Activated CD8-positive, alpha-beta T cell treated with anti-CD3 and anti-CD28 coated beads, Interleukin-2, amount 10 ng/mL, durations not matched to agents 7 days and 5 days (primary cell): ENCODE results near the gene CLEC16A. TPM values are rescaled to one million over a fixed set of nuclear protein-coding genes. Genes with fewer than 3 reads are reported as not detected.

Source experiments
- ATAC-seq: fragments of 150-1000 bp; cut with Tn5 transposase; one replicate; pipeline ENCODE4 v1.10.0; 2021; ENCODE audit warnings: moderate library complexity
- CTCF ChIA-PET: fragments of 350-600 bp; sonication (Branson Sonifier 250); formaldehyde crosslinking; loops from one replicate; lab custom pipeline; 2021; ENCODE audit warnings: antibody characterized with exemption; lab: Charles Lee
- POLR2A ChIA-PET: fragments of 350-600 bp; sonication (Branson Sonifier 250); formaldehyde crosslinking; loops from one replicate; lab custom pipeline; 2021; ENCODE audit warnings: antibody characterized with exemption; lab: Charles Lee
- DNase-seq: peaks from one replicate; pipeline ENCODE4 v3.0.0-alpha.2; 2020
- H3K27ac Mint-ChIP-seq: one replicate; pipeline ENCODE4 v1.8.0; 2021; ENCODE audit warnings: mild to moderate bottlenecking, mixed read lengths
- H3K27me3 Mint-ChIP-seq: one replicate; pipeline ENCODE4 v1.8.0; 2021; ENCODE audit warnings: low read depth, mixed read lengths
- H3K36me3 Mint-ChIP-seq: one replicate; pipeline ENCODE4 v1.8.0; 2021; ENCODE audit warnings: low read depth, mixed read lengths
- H3K4me1 Mint-ChIP-seq: one replicate; pipeline ENCODE4 v1.8.0; 2021; ENCODE audit warnings: low read depth, mixed read lengths
- H3K4me3 Mint-ChIP-seq: one replicate; pipeline ENCODE4 v1.8.0; 2021; ENCODE audit warnings: mild to moderate bottlenecking, mixed read lengths
- H3K9me3 Mint-ChIP-seq: one replicate; pipeline ENCODE4 v1.8.0; 2022; ENCODE audit warnings: mixed read lengths; ENCODE audit not compliant: insufficient read depth
- total RNA-seq, 2 experiments: library from RNA; stranded (reverse); gene quantifications; one replicate each; pipeline ENCODE4 v1.2.3, GENCODE V29; 2021

CLEC16A gene
- total RNA-seq, 2 experiments from 2014 or later, result 32.8 to 38.5 TPM

GRCh38 chr16:10993649-10994048 is 49.3 kb downstream of the CLEC16A start:
- POLR2A ChIA-PET, result interaction anchor here (1.1 kb wide), 1 partner anchor 28 kb away, joined by 3 read pairs; no protein-coding TSS in a partner anchor
- DNase-seq, result no peak
- peaks cover 89% of the 10 kb centered on the region for H3K4me1 Mint-ChIP-seq
- ATAC-seq, result no peak
- H3K27me3 Mint-ChIP-seq, result no peaks in the 10 kb centered on the region
- H3K36me3 Mint-ChIP-seq, result peaks cover 83% of the 10 kb centered on the region
- no peaks in the 10 kb centered on the region for H3K9me3 Mint-ChIP-seq
- H3K4me3 Mint-ChIP-seq, result no peak overlapping the region
- H3K27ac Mint-ChIP-seq, result no peak overlapping the region
- CTCF ChIA-PET, result no interaction called here

GRCh38 chr16:10994571-10994970 is 50.2 kb downstream of the CLEC16A start:
- ChIA-PET POLR2A (interaction anchor here (0.6 kb wide), 1 partner anchor 17 kb away, joined by 4 read pairs; no protein-coding TSS in a partner anchor), CTCF (no interaction called here)
- Mint-ChIP-seq H3K27ac (peak overlapping the region; percentile 66), H3K27me3 (no peaks in the 10 kb centered on the region), H3K9me3 (no peaks in the 10 kb centered on the region), H3K4me3 (no peak overlapping the region), H3K36me3 (peaks cover 81% of the 10 kb centered on the region), H3K4me1 (peaks cover 80% of the 10 kb centered on the region)
- no peak for DNase-seq
- ATAC-seq, result no peak

GRCh38 chr16:10995565-10995964 is 51.2 kb downstream of the CLEC16A start:
- ATAC-seq, result no peak
- DNase-seq, result no peak
- ChIA-PET CTCF (no interaction called here), POLR2A (no interaction called here)
- Mint-ChIP-seq H3K4me1 (peaks cover 70% of the 10 kb centered on the region), H3K9me3 (no peaks in the 10 kb centered on the region), H3K36me3 (peaks cover 81% of the 10 kb centered on the region), H3K27ac (peak overlapping the region; percentile 35), H3K4me3 (no peak overlapping the region), H3K27me3 (no peaks in the 10 kb centered on the region)

- no peaks in the 10 kb centered on the region for H3K27me3 Mint-ChIP-seq
- DNase-seq, result no peak
- H3K4me1 Mint-ChIP-seq, result peaks cover 52% of the 10 kb centered on the region
- ChIA-PET CTCF (no interaction called here), POLR2A (no interaction called here)
- no peaks in the 10 kb centered on the region for H3K9me3 Mint-ChIP-seq
- no peak for ATAC-seq
- H3K27ac Mint-ChIP-seq, result no peak overlapping the region
- peaks cover 67% of the 10 kb centered on the region for H3K36me3 Mint-ChIP-seq
- no peak overlapping the region for H3K4me3 Mint-ChIP-seq
These were observed 53.1 kb downstream of the CLEC16A start for GRCh38 chr16:10997485-10997884.

GRCh38 chr16:10999300-10999699 is 54.9 kb downstream of the CLEC16A start:
- Mint-ChIP-seq H3K36me3 (peaks cover 66% of the 10 kb centered on the region), H3K4me1 (peaks cover 40% of the 10 kb centered on the region), H3K9me3 (no peaks in the 10 kb centered on the region), H3K4me3 (no peak overlapping the region), H3K27me3 (no peaks in the 10 kb centered on the region), H3K27ac (no peak overlapping the region)
- ATAC-seq, result no peak
- ChIA-PET CTCF (interaction anchor here (0.9 to 1.2 kb wide), 2 partner anchors 10 to 16 kb away, joined by 3 to 6 read pairs; no protein-coding TSS in a partner anchor), POLR2A (no interaction called here)
- no peak for DNase-seq

GRCh38 chr16:11001611-11002010 is 57.2 kb downstream of the CLEC16A start:
- no peak for DNase-seq
- ChIA-PET POLR2A (no interaction called here), CTCF (no interaction called here)
- H3K4me3 Mint-ChIP-seq, result no peak overlapping the region
- peaks cover 42% of the 10 kb centered on the region for H3K4me1 Mint-ChIP-seq
- H3K36me3 Mint-ChIP-seq, result peaks cover 59% of the 10 kb centered on the region
- H3K27me3 Mint-ChIP-seq, result no peaks in the 10 kb centered on the region
- H3K9me3 Mint-ChIP-seq, result no peaks in the 10 kb centered on the region
- ATAC-seq, result no peak
- no peak overlapping the region for H3K27ac Mint-ChIP-seq

GRCh38 chr16:11003141-11003540 is 58.8 kb downstream of the CLEC16A start:
- Mint-ChIP-seq H3K36me3 (peaks cover 50% of the 10 kb centered on the region), H3K4me1 (peaks cover 27% of the 10 kb centered on the region), H3K27me3 (no peaks in the 10 kb centered on the region), H3K9me3 (no peaks in the 10 kb centered on the region), H3K27ac (no peak overlapping the region), H3K4me3 (no peak overlapping the region)
- CTCF ChIA-PET, result no interaction called here
- POLR2A ChIA-PET, result no interaction called here
- ATAC-seq (no peak), DNase-seq (no peak)

GRCh38 chr16:11004351-11004750 is 60.0 kb downstream of the CLEC16A start:
- ChIA-PET CTCF (no interaction called here), POLR2A (no interaction called here)
- Mint-ChIP-seq H3K9me3 (no peaks in the 10 kb centered on the region), H3K27me3 (no peaks in the 10 kb centered on the region), H3K27ac (peak overlapping the region; percentile 45), H3K36me3 (peaks cover 50% of the 10 kb centered on the region), H3K4me3 (no peak overlapping the region), H3K4me1 (peaks cover 26% of the 10 kb centered on the region)
- DNase-seq (no peak), ATAC-seq (no peak)

- Mint-ChIP-seq H3K27me3 (no peaks in the 10 kb centered on the region), H3K27ac (peak overlapping the region; percentile 28), H3K36me3 (peaks cover 49% of the 10 kb centered on the region), H3K9me3 (no peaks in the 10 kb centered on the region), H3K4me1 (peaks cover 26% of the 10 kb centered on the region), H3K4me3 (no peak overlapping the region)
- ChIA-PET CTCF (no interaction called here), POLR2A (no interaction called here)
- ATAC-seq, result no peak
- no peak for DNase-seq
These were observed 60.7 kb downstream of the CLEC16A start for GRCh38 chr16:11004973-11005610.

GRCh38 chr16:11005611-11005975 is 61.2 kb downstream of the CLEC16A start:
- no peak for ATAC-seq
- CTCF ChIA-PET, result no interaction called here
- no peak overlapping the region for H3K27ac Mint-ChIP-seq

GRCh38 chr16:11006656-11007055 is 62.3 kb downstream of the CLEC16A start:
- Mint-ChIP-seq H3K27ac (no peak overlapping the region), H3K4me3 (no peak overlapping the region), H3K36me3 (peaks cover 53% of the 10 kb centered on the region), H3K4me1 (peaks cover 26% of the 10 kb centered on the region), H3K9me3 (no peaks in the 10 kb centered on the region), H3K27me3 (no peaks in the 10 kb centered on the region)
- ChIA-PET CTCF (no interaction called here), POLR2A (no interaction called here)
- DNase-seq (no peak), ATAC-seq (no peak)

More at GRCh38 chr16:11005611-11005975, 61.2 kb downstream of the CLEC16A start:
- POLR2A ChIA-PET, result no interaction called here
- Mint-ChIP-seq H3K27me3 (no peaks in the 10 kb centered on the region), H3K9me3 (no peaks in the 10 kb centered on the region), H3K36me3 (peaks cover 48% of the 10 kb centered on the region), H3K4me1 (peaks cover 26% of the 10 kb centered on the region), H3K4me3 (no peak overlapping the region)
- no peak for DNase-seq

GRCh38 chr16:11007714-11008280 is 63.4 kb downstream of the CLEC16A start:
- ChIA-PET POLR2A (no interaction called here), CTCF (no interaction called here)
- no peak overlapping the region for H3K4me3 Mint-ChIP-seq
- DNase-seq, result no peak
- no peak overlapping the region for H3K27ac Mint-ChIP-seq
- H3K4me1 Mint-ChIP-seq, result peaks cover 26% of the 10 kb centered on the region
- no peaks in the 10 kb centered on the region for H3K27me3 Mint-ChIP-seq
- no peaks in the 10 kb centered on the region for H3K9me3 Mint-ChIP-seq
- ATAC-seq, result no peak
- H3K36me3 Mint-ChIP-seq, result peaks cover 56% of the 10 kb centered on the region
